Keratinocyte (primary cell): Measurements from ENCODE around the gene CD226.

Experiments
- CTCF ChIP-seq, 3 experiments: IDR thresholded peaks in 1 of 3; conservative IDR thresholded peaks in 1 of 3; optimal IDR thresholded peaks in 1 of 3; 2 replicates in 2 of 3; 3 replicates in 1 of 3; pipeline versions ENCODE3 to v1.5.1; 2011; ENCODE audit warnings: low read length in 3 of 3, mild to moderate bottlenecking in 3 of 3, moderate library complexity in 2 of 3, control low read depth in 1 of 3, inconsistent platforms in 1 of 3; ENCODE audit not compliant: insufficient read depth in 2 of 3; ENCODE audit errors: extremely low read depth in 1 of 3
- EZH2 ChIP-seq: IDR thresholded peaks from one replicate; pipeline ENCODE4 v1.6.1; 2012; ENCODE audit warnings: inconsistent platforms, mild to moderate bottlenecking, low read length, moderate library complexity

- no peak for TF ChIP-seq CTCF (optimal IDR thresholded peaks at IDR 0.05 in 1 of 3, IDR thresholded peaks at IDR 0.05 in 1 of 3, conservative IDR thresholded peaks at IDR 0.05 in 1 of 3; ENCODE audit: extremely low read depth in 1 of 3, insufficient read depth in 2 of 3, low read length in 3 of 3)
- TF ChIP-seq EZH2: no peak
Observed at GRCh38 chr18:69961718-69962117, 14.0 kb upstream of the CD226 start.
